Panc1 (cell line): ENCODE measurements around the gene CLEC20A. TPM values are rescaled to one million over a fixed set of nuclear protein-coding genes. Genes with fewer than 3 reads are reported as not detected.

ENCODE experiments used
- ATAC-seq: fragments of 200-7000 bp; cut with Tn5 transposase; 2 replicates; pipeline ENCODE4 v1.9.1; 2020; ENCODE audit warnings: mild to moderate bottlenecking, moderate library complexity
- BruUV-seq: library from RNA; stranded (reverse); fragments of 400-500 nt; replicated peaks from 2 replicates; lab custom pipeline; 2021; lab: Mats Ljungman, UMichigan
- CTCF ChIA-PET: fragments of 300-600 bp; sonication (Branson Sonifier 250); formaldehyde crosslinking; loops from one replicate; lab custom pipeline; 2022; ENCODE audit warnings: antibody characterized with exemption; lab: Charles Lee
- POLR2A ChIA-PET: fragments of 300-600 bp; sonication (Branson Sonifier 250); formaldehyde crosslinking; loops from one replicate; lab custom pipeline; 2022; ENCODE audit warnings: antibody characterized with exemption; lab: Charles Lee
- DNase-seq: peaks from one replicate; pipeline ENCODE4 v3.0.0-alpha.2; 2010; ENCODE audit warnings: low read depth, low spot score
- H3K27ac ChIP-seq: 2 replicates; pipeline ENCODE4 v1.5.1; 2011; ENCODE audit warnings: mild to moderate bottlenecking, low read length, inconsistent platforms
- H3K27me3 ChIP-seq: fragments of 200-500 bp; sonication (Bioruptor generic); 2 replicates; pipeline ENCODE4 v1.6.0; 2014; ENCODE audit warnings: low read length, inconsistent platforms; ENCODE audit not compliant: control insufficient read depth, insufficient read depth
- H3K36me3 ChIP-seq: fragments of 200-500 bp; sonication (Bioruptor generic); 2 replicates; pipeline ENCODE4 v1.5.1; 2014; ENCODE audit warnings: inconsistent platforms, mild to moderate bottlenecking, low read length, moderate library complexity; ENCODE audit not compliant: control insufficient read depth, insufficient read depth
- H3K4me1 ChIP-seq: 2 replicates; pipeline ENCODE4 v1.5.1; 2011; ENCODE audit warnings: inconsistent platforms, mild to moderate bottlenecking, low read length, moderate library complexity; ENCODE audit not compliant: control insufficient read depth, insufficient read depth
- H3K4me3 ChIP-seq, 2 experiments: 2 replicates each; pipeline ENCODE4 v1.5.1; 2011 to 2012; ENCODE audit warnings: low read depth in 2 of 2, low read length in 2 of 2, mild to moderate bottlenecking in 2 of 2, inconsistent platforms in 1 of 2, moderate library complexity in 1 of 2
- H3K9me3 ChIP-seq: fragments of 200-500 bp; sonication (Bioruptor generic); 2 replicates; pipeline ENCODE4 v1.5.1; 2014; ENCODE audit warnings: low read depth, mild to moderate bottlenecking, inconsistent platforms, low read length, moderate library complexity; ENCODE audit not compliant: control insufficient read depth, insufficient read depth
- CTCF ChIP-seq: fragments of 450-650 bp; IDR thresholded peaks from 2 replicates; pipeline ENCODE4 v1.5.1; 2017; ENCODE audit warnings: mild to moderate bottlenecking
- POLR2AphosphoS5 ChIP-seq: IDR thresholded peaks from 2 replicates; pipeline ENCODE4 v1.6.1; 2012; ENCODE audit warnings: mild to moderate bottlenecking, low read depth, low read length, moderate library complexity
- SIN3A ChIP-seq: IDR thresholded peaks from 2 replicates; pipeline ENCODE4 v1.6.1; 2012; ENCODE audit warnings: low read depth, mild to moderate bottlenecking, low read length, moderate library complexity, borderline replicate concordance; ENCODE audit not compliant: insufficient read depth
- TCF7L2 ChIP-seq: IDR thresholded peaks from 2 replicates; pipeline ENCODE4 v1.6.1; 2011; ENCODE audit warnings: mild to moderate bottlenecking, low read depth, low read length, inconsistent platforms
- in situ Hi-C: cut with HindIII; loops from 2 replicates; pipeline ENCODE4 v1.10.0; 2016; ENCODE audit warnings: low sequenced_read_pairs, low pct_unique_long_range_greater_than_20kb
- intact Hi-C: fragments of 100-400 bp; cut with micrococcal nuclease; formaldehyde crosslinking; loops from one replicate; pipeline ENCODE4 v1.10.0; 2022; ENCODE audit not compliant: unreplicated experiment
- total RNA-seq: library from RNA; stranded (reverse); gene quantifications from one replicate; pipeline ENCODE4 v1.2.1, GENCODE V29; 2021; ENCODE audit not compliant: unreplicated experiment
- TF ChIP-seq, protein P1 (sequence below), 2 experiments: IDR thresholded peaks; 2 replicates each; pipeline ENCODE4 v1.6.1; 2011 to 2012; ENCODE audit warnings: low read depth in 2 of 2, control low read depth in 1 of 2, low read length in 1 of 2, mild to moderate bottlenecking in 1 of 2, moderate library complexity in 1 of 2; ENCODE audit not compliant: insufficient read depth in 1 of 2

The CLEC20A gene
- total RNA-seq, 1 experiment from 2014 or later: not detected

- Histone ChIP-seq H3K4me3 (no peak overlapping the region), H3K36me3 (no peaks in the 10 kb centered on the region), H3K27me3 (no peaks in the 10 kb centered on the region), H3K27ac (no peak overlapping the region), H3K9me3 (no peaks in the 10 kb centered on the region), H3K4me1 (no peaks in the 10 kb centered on the region)
- no TSS peak for BruUV-seq
- no peak for DNase-seq
- TF ChIP-seq, protein P1, sequence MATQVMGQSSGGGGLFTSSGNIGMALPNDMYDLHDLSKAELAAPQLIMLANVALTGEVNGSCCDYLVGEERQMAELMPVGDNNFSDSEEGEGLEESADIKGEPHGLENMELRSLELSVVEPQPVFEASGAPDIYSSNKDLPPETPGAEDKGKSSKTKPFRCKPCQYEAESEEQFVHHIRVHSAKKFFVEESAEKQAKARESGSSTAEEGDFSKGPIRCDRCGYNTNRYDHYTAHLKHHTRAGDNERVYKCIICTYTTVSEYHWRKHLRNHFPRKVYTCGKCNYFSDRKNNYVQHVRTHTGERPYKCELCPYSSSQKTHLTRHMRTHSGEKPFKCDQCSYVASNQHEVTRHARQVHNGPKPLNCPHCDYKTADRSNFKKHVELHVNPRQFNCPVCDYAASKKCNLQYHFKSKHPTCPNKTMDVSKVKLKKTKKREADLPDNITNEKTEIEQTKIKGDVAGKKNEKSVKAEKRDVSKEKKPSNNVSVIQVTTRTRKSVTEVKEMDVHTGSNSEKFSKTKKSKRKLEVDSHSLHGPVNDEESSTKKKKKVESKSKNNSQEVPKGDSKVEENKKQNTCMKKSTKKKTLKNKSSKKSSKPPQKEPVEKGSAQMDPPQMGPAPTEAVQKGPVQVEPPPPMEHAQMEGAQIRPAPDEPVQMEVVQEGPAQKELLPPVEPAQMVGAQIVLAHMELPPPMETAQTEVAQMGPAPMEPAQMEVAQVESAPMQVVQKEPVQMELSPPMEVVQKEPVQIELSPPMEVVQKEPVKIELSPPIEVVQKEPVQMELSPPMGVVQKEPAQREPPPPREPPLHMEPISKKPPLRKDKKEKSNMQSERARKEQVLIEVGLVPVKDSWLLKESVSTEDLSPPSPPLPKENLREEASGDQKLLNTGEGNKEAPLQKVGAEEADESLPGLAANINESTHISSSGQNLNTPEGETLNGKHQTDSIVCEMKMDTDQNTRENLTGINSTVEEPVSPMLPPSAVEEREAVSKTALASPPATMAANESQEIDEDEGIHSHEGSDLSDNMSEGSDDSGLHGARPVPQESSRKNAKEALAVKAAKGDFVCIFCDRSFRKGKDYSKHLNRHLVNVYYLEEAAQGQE (IDR thresholded peaks at IDR 0.05; ENCODE audit: insufficient read depth in 1 of 2, low read depth in 2 of 2, low read length in 1 of 2): no peak
- TF ChIP-seq TCF7L2: no peak
- TF ChIP-seq SIN3A: no peak
- TF ChIP-seq CTCF: no peak
- TF ChIP-seq POLR2AphosphoS5: no peak
- POLR2A ChIA-PET: no interaction called here
- intact Hi-C loops (no loop called here), in situ Hi-C loops (no loop called here)
- no peak for ATAC-seq
- CTCF ChIA-PET: no interaction called here
Measured at GRCh38 chr1:178498896-178499675, 2.3 kb upstream of the CLEC20A start.

DNA sequence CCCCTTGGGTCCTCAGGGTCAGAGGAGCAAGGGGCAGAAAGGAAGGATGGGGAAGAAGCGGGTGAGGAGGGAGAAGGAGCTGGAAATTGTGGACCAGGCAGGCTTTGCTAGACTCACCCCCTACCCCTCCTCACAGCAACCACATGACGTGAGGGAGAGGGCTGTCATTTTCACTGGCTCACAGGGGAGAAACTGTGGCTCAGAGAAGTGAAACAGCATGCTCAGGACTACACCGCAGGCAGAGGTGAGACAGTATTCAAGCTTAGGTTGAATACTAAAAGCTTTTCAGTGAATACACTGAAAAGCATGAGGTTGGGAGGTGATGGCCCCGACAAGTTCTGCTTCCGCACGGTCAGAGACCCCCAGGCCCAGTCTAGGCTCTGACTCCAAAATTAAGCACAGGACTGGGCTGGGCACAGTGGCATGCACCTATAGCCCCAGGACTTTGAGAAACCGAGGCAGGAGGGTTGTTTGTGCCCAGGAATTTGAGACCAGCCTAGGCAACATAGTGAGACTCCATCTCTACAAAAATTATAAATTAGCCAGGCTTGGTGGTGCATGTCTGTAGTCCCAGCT, 1.2 kb upstream of the CLEC20A start:
- POLR2A ChIA-PET: no interaction called here
- DNase-seq (no peak), ATAC-seq (no peak)
- no peaks in the 10 kb centered on the region for H3K36me3 ChIP-seq
- CTCF ChIA-PET: no interaction called here
- BruUV-seq: no TSS peak
- H3K9me3 ChIP-seq: no peaks in the 10 kb centered on the region
- in situ Hi-C loops (no loop called here), intact Hi-C loops (no loop called here)
- no peaks in the 10 kb centered on the region for H3K4me1 ChIP-seq
- no peak for TF ChIP-seq CTCF
- H3K4me3 ChIP-seq: no peak overlapping the region
- no peak overlapping the region for H3K27ac ChIP-seq
- no peaks in the 10 kb centered on the region for H3K27me3 ChIP-seq
